ENCODE data around the gene C1orf35. TPM values are rescaled to one million over a fixed set of nuclear protein-coding genes. Genes with fewer than 3 reads are reported as not detected.

The C1orf35 gene
- total RNA-seq, 1 donor from 2014 or later: 21.9 TPM

GRCh38 chr1:228089519-228090380 is 13.4 kb downstream of the C1orf35 start:
- Mint-ChIP-seq H3K4me3 (ENCODE audit: unreplicated experiment) (peak overlapping the region; percentile 1), H3K4me1 (ENCODE audit: low read depth, unreplicated experiment) (peaks cover 39% of the 10 kb centered on the region), H3K27ac (ENCODE audit: unreplicated experiment) (no peak overlapping the region), H3K36me3 (ENCODE audit: unreplicated experiment) (peaks cover 8% of the 10 kb centered on the region), H3K9me3 (ENCODE audit: unreplicated experiment) (peaks cover 8% of the 10 kb centered on the region), H3K27me3 (ENCODE audit: unreplicated experiment) (peaks cover 4% of the 10 kb centered on the region)
- no peak for DNase-seq
- TF ChIP-seq CTCF (IDR thresholded peaks at IDR 0.05; ENCODE audit: partially characterized antibody, unreplicated experiment): no peak

GRCh38 chr1:228088586-228089498 is 14.3 kb downstream of the C1orf35 start:
- H3K36me3 Mint-ChIP-seq (ENCODE audit: unreplicated experiment): no peaks in the 10 kb centered on the region
- H3K4me3 Mint-ChIP-seq (ENCODE audit: unreplicated experiment): peak overlapping the region; percentile 30
- peaks cover 5% of the 10 kb centered on the region for H3K27me3 Mint-ChIP-seq (ENCODE audit: unreplicated experiment)
- H3K4me1 Mint-ChIP-seq (ENCODE audit: low read depth, unreplicated experiment): peaks cover 44% of the 10 kb centered on the region
- DNase-seq: no peak
- no peak for TF ChIP-seq CTCF (IDR thresholded peaks at IDR 0.05; ENCODE audit: partially characterized antibody, unreplicated experiment)
- peaks cover 5% of the 10 kb centered on the region for H3K9me3 Mint-ChIP-seq (ENCODE audit: unreplicated experiment)
- H3K27ac Mint-ChIP-seq (ENCODE audit: unreplicated experiment): peak overlapping the region; percentile 33

- Mint-ChIP-seq H3K4me1 (ENCODE audit: low read depth, unreplicated experiment) (peaks cover 44% of the 10 kb centered on the region), H3K27me3 (ENCODE audit: unreplicated experiment) (peaks cover 6% of the 10 kb centered on the region), H3K9me3 (ENCODE audit: unreplicated experiment) (peaks cover 9% of the 10 kb centered on the region), H3K4me3 (ENCODE audit: unreplicated experiment) (peak overlapping the region; percentile 11), H3K36me3 (ENCODE audit: unreplicated experiment) (no peaks in the 10 kb centered on the region), H3K27ac (ENCODE audit: unreplicated experiment) (no peak overlapping the region)
- no peak for TF ChIP-seq CTCF (IDR thresholded peaks at IDR 0.05; ENCODE audit: partially characterized antibody, unreplicated experiment)
- DNase-seq: no peak
Observed at GRCh38 chr1:228087771-228088251, 15.3 kb downstream of the C1orf35 start.

- Mint-ChIP-seq H3K4me1 (ENCODE audit: low read depth, unreplicated experiment) (peaks cover 33% of the 10 kb centered on the region), H3K27me3 (ENCODE audit: unreplicated experiment) (peaks cover 8% of the 10 kb centered on the region), H3K27ac (ENCODE audit: unreplicated experiment) (peak overlapping the region; percentile 15), H3K36me3 (ENCODE audit: unreplicated experiment) (no peaks in the 10 kb centered on the region), H3K4me3 (ENCODE audit: unreplicated experiment) (peak overlapping the region; percentile 95), H3K9me3 (ENCODE audit: unreplicated experiment) (peaks cover 9% of the 10 kb centered on the region)
- TF ChIP-seq CTCF (IDR thresholded peaks at IDR 0.05; ENCODE audit: partially characterized antibody, unreplicated experiment): no peak
- DNase-seq: no peak
Observed at GRCh38 chr1:228085287-228085951, 17.7 kb downstream of the C1orf35 start.
